AG10803 (cell line): Measurements from ENCODE around the gene RADIL.

Experiments
- DNase-seq: peaks from one replicate; pipeline ENCODE4 v3.0.0; 2010; ENCODE audit warnings: low read depth
- H3K4me3 ChIP-seq: 2 replicates; pipeline ENCODE4 v1.5.1; 2011; ENCODE audit warnings: mild to moderate bottlenecking, low read length, control low read depth
- TF ChIP-seq, protein P1 (sequence below): conservative IDR thresholded peaks from 2 replicates; pipeline ENCODE4 v1.5.1; 2011; ENCODE audit warnings: mild to moderate bottlenecking, low read length, control low read depth, inconsistent platforms

RADIL gene

DNA sequence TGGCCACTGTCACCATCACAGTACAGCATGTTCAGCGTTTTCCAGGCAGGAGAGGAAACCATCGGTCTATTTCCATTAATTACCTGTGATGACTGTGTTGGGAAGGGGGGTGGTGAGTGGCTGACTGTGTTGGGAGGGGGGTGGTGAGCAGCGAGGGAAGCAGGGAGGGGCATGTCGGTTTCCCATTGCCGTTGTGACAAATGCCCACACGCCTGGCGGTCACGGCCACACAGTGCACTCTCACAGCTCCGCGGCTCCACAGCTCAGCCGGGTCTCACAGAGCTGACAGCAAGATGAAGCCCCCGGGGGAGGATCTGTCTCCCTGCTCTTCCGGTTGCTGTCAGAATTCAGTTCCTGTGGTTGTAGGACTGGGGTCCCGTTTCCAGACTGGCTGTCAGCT is 69.1 kb downstream of the RADIL start:
- TF ChIP-seq, protein P1, sequence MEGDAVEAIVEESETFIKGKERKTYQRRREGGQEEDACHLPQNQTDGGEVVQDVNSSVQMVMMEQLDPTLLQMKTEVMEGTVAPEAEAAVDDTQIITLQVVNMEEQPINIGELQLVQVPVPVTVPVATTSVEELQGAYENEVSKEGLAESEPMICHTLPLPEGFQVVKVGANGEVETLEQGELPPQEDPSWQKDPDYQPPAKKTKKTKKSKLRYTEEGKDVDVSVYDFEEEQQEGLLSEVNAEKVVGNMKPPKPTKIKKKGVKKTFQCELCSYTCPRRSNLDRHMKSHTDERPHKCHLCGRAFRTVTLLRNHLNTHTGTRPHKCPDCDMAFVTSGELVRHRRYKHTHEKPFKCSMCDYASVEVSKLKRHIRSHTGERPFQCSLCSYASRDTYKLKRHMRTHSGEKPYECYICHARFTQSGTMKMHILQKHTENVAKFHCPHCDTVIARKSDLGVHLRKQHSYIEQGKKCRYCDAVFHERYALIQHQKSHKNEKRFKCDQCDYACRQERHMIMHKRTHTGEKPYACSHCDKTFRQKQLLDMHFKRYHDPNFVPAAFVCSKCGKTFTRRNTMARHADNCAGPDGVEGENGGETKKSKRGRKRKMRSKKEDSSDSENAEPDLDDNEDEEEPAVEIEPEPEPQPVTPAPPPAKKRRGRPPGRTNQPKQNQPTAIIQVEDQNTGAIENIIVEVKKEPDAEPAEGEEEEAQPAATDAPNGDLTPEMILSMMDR = no peak
- no peak for DNase-seq

GRCh38 chr7:4809666-4810065 is 73.8 kb downstream of the RADIL start:
- no peak overlapping the region for H3K4me3 ChIP-seq
- TF ChIP-seq, protein P1 = no peak
- no peak for DNase-seq

More for the DNA sequence above, 69.1 kb downstream of the RADIL start:
- no peak overlapping the region for H3K4me3 ChIP-seq

GRCh38 chr7:4809091-4809591 is 74.4 kb downstream of the RADIL start:
- no peak for DNase-seq
- TF ChIP-seq, protein P1 = no peak
- no peak overlapping the region for H3K4me3 ChIP-seq

GRCh38 chr7:4808565-4808964 is 75.0 kb downstream of the RADIL start:
- H3K4me3 ChIP-seq = no peak overlapping the region
- TF ChIP-seq, protein P1 = no peak
- no peak for DNase-seq

- no peak for DNase-seq
- H3K4me3 ChIP-seq = no peak overlapping the region
- TF ChIP-seq, protein P1 = no peak
Measured at GRCh38 chr7:4808026-4808425, 75.5 kb downstream of the RADIL start.

DNA sequence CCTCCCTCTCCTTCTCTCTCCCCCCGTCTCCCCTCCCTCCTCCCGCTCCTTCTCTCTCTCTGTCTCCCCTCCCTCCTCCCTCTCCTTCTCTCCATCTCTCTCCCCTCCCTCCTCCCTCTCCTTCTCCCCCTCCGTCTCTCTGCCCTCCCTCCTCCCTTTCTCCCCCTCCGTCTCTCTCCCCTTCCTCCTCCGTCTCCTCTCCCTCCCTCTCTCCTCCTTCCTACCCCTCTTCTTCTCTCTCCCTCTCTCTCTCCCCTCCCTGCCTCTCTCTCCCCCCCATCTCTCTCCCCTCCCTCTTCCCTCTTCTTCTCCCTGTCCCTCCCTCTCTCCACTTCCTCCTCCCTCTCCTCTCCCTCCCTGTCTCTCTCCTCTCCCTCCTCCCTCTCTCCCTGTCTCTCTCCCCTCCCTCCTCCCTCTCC is 75.9 kb downstream of the RADIL start:
- no peak for DNase-seq
- no peak overlapping the region for H3K4me3 ChIP-seq
- TF ChIP-seq, protein P1 = no peak

DNA sequence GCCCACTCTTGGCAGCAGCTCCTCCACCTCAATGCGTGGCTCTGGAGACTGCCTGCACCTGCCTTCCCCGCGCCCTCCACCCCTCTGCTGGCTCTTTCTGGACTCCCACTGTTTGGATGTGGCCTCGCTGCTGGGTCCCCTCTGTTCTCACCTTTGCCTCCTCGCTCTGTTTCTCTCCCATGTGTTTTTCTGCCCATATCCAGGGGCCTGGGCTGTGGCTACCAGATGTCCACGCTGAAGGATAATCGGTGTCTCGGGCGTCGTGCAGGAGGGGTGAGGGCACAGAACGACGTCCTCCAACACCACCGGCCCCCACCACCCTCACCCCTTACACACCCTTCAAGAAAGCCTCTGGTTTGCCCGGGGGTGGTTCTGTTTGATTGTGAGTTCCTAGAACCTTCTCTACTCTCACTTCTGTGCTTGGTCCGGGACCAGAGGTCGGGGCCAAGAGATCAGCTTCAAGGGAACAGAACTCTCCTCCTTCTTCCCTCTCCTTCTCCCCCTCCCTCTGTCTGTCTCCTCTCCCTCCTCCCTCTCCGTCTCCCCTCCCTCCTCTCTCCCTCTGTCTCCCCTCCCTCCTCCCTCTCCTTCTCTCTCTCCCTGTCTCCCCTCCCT is 76.4 kb downstream of the RADIL start:
- TF ChIP-seq, protein P1 = no peak
- H3K4me3 ChIP-seq = no peak overlapping the region
- no peak for DNase-seq
